Activated CD8-positive, alpha-beta memory T cell treated with anti-CD3 and anti-CD28 coated beads for 36 hours (primary cell): Measurements from ENCODE around the gene SAPCD2. TPM values are rescaled to one million over a fixed set of nuclear protein-coding genes. Genes with fewer than 3 reads are reported as not detected.
"Not testable (repeated sequence)": the region's sequence is repeated elsewhere in the genome, so short reads cannot be mapped to it uniquely, and the experiment has no call there.

Experiments
- CTCF ChIA-PET: fragments of 350-600 bp; sonication (Branson Sonifier 250); formaldehyde crosslinking; loops from one replicate; lab custom pipeline; 2021; ENCODE audit warnings: antibody characterized with exemption; lab: Charles Lee
- POLR2A ChIA-PET: fragments of 350-600 bp; sonication (Branson Sonifier 250); formaldehyde crosslinking; loops from one replicate; lab custom pipeline; 2021; ENCODE audit warnings: antibody characterized with exemption; lab: Charles Lee
- total RNA-seq, 2 experiments: library from RNA; stranded (reverse); gene quantifications; one replicate each; pipeline ENCODE4 v1.2.3, GENCODE V29; 2021

Gene SAPCD2
- total RNA-seq, 2 experiments from 2014 or later: 16.4 to 16.5 TPM

DNA sequence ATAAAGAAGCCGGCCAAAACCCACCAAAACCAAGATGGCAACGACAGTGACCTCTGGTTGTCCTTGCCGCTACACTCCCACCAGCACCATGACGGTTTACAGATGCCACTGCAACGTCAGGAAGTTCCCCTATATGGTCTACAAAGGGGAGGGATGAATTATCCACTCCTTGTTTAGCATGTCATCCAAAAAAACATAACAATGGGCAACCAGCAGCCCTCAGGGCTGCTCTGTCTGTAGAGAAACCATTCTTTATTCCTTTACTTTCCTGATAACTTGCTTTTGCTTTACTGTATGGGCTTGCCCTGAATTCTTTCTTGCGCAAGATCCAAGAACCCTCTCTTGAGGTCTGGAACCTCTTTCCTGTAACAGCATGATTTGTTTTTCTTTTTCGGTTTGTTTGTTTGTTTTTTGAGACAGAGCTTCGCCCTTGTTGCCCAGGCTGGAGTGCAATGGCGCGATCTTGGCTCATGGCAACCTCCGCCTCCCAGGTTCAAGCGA lies 5.0 kb upstream of the SAPCD2 start:
- POLR2A ChIA-PET: no interaction called here

DNA sequence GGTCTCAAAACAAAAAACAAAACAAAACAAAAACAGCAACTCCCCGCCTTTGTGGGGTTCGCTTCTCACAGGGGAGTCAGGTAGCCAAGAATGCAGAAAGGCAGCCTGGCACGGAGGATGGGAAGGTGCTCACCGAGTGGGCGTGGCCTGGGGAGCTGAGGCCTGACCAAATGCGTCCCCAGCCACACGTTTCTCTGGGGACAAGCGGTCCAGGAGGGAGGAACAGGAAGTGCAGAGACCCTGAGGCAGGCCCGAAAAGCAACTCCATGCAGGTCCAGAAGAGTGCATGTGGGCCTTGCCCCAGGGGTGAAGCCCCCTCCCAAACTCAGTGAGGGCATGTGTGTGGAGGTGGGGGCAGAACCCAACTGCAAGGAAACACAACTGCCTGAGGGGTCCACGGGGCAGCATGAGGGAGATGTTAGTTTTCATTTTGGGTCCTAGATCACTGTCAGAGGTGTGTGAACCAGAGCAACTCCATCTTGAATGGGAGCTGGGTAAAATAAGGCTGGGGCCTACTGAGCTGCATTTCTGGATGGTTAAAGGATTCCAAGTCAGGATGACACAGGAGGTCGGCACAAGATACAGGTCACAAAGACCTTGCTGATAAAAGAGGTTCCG lies 4.4 kb upstream of the SAPCD2 start:
- CTCF ChIA-PET: interaction anchor here (0.7 to 4.2 kb wide), 5 partner anchors 8 to 35 kb away, joined by 3 to 23 read pairs (median 3); no protein-coding TSS in a partner anchor
- POLR2A ChIA-PET: no interaction called here

More for the DNA sequence above, 5.0 kb upstream of the SAPCD2 start:
- CTCF ChIA-PET: interaction anchor here (0.7 to 4.2 kb wide), 3 partner anchors 9 to 14 kb away, joined by 3 to 23 read pairs (median 3); no protein-coding TSS in a partner anchor

DNA sequence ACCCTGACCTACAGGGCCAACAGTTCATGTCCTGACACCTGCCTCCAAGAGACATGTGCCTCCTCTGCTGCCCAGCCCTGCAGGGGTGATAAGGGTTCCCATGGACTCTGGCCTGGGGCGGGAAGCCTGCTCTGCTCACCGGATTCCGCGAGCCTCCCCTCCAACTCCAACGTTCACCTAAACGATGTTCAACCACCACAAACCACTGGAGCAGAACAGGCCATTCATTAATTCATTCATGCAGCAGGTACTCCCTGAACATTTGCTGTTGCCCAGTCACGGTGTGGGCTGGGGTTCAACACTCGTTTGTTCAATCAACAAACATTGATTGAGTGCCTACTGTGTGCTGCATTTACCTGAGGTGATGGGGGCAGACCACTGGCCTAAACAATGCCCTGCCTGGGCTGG lies 3.6 kb upstream of the SAPCD2 start:
- ChIA-PET CTCF (interaction anchor here (0.9 kb wide), 2 partner anchors 27 to 34 kb away, joined by 3 read pairs; no protein-coding TSS in a partner anchor), POLR2A (no interaction called here)

DNA sequence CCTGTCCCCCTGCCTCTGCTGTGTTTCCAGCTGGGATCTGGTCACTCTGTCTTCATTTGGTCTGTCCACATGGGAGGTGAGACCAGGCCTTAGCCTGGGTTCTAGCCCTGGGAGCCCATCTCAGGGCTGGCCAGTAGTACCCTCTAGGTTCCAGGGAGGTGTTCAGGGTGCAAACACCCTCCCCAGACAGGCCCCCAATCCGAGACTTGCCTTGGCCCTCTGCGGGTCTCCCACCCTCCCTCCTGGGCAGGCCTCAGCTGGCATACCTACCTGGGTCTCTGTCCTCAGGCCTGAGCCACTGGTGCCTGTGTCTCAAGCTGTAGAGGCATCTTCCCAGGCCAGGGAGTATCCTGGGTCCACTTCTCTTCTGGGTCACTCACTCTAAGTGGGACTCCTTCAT lies 925 bp upstream of the SAPCD2 start:
- POLR2A ChIA-PET: interaction anchor here (0.5 to 2.9 kb wide), 5 partner anchors 10 to 185 kb away, joined by 3 to 28 read pairs (median 3); partner anchors contain the start of gene MAN1B1
- CTCF ChIA-PET: interaction anchor here (1.1 to 9.6 kb wide), 5 partner anchors 14 to 165 kb away, joined by 3 to 120 read pairs (median 16); partner anchors contain the start of genes MAN1B1 and NPDC1

DNA sequence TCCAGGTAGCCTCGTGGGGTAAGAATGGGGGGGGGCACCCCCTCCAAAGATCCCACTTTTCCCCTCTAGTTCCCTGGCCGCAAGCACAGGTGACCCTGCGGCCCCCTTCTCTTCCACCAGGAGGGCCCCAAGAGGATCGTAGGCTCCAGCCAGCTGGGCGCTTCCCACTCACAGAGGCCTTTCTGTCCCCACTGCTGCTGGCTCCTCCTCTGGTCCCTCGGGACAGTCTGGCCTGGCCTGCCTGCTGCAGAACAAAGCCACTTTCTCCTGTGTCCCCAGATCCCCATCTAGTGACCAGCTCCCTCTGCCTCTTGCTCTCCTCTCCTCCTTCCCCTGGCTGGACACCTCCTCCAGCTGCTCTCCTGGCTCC lies 534 bp upstream of the SAPCD2 start:
- ChIA-PET POLR2A (interaction anchor here (0.5 to 2.9 kb wide), 7 partner anchors 9 to 185 kb away, joined by 3 to 28 read pairs (median 4); partner anchors contain the start of gene MAN1B1), CTCF (interaction anchor here (0.7 to 9.6 kb wide), 8 partner anchors 15 to 169 kb away, joined by 3 to 120 read pairs (median 11); partner anchors contain the start of genes MAN1B1 and NPDC1)

DNA sequence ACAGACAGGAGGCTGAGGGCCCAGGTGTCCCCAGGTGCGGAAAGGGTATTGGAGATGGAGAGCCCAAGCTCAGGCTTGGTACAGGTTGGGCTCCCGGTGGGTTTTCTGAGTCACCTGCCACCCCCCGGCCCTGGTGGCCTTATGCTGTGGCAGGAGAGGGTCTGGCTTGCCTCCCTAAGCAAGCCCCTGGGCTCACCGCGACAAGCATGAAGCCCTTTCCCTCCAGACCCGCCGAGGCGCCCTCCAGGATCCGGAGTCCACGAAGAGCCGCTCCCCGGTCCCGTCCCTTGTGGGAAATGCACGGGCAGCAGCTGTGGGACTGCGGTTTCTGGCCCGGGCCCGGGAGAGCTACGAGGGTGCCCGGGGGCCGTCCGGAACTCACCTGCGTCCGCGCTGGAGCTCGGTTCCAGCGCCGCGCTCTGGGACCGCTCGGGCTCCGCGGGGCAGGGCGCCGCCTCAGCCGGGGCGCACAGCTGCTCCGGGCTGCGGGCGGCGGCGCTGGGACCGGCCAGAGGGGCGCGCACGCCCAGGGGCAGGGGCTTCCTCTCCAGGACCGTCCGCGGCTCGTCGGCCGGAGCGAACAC lies 757 bp downstream of the SAPCD2 start:
- ChIA-PET POLR2A (interaction anchor here (0.7 to 2.9 kb wide), 4 partner anchors 16 to 292 kb away, joined by 4 to 28 read pairs (median 6); partner anchors contain the start of gene MAN1B1), CTCF (interaction anchor here (0.7 to 9.6 kb wide), 14 partner anchors 10 to 353 kb away, joined by 3 to 120 read pairs (median 4); partner anchors contain the start of genes C8G, EXD3, FUT7 and MAN1B1)

DNA sequence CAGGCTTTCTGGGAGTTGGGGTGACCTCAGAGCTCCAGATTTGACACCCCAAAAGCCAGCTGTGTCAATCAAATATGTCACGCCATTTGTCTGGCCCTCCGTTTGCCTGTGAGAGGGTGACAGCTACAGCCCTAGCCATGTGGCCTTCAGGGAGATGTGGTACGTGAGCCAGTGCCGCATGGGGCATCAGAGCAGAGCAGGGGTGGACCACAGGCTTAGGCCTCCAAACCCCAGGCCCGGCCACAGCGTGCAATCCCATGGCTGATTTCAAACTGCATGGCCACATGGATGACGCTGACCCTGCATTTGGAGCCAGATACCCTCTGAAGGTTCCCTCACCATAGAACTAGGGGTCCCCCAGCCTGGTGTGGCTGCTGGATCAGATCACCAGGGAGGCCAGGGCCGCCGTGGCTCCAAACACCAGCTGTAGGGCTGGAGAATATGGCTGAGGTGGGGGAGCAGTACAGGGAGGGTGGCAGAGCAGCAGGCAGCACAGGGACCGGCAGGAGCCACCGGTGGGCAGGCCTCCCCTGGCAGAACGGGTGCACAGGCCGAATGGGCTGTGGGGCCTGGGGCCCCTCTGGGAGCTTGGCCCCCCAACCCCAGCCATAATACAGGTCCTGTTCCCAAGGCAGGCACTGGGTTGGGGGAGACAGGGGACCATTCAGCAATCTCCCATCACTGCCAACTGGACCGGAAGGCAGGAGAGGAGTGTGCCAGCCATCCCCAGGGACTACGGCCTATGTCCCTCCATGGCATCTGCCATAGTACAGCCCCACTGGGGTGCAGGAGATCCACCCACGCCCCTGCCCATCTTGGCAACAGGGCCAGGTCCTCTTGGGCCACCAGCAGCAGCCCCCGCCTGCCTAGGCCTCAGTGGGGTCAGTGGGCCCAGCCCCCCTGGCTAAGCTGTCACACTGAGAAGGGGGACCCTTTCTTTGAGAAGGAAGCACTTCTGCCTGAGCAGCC lies 1.5 kb downstream of the SAPCD2 start:
- ChIA-PET CTCF (interaction anchor here (0.7 to 9.6 kb wide), 23 partner anchors 8 to 354 kb away, joined by 3 to 120 read pairs (median 4); partner anchors contain the start of genes C8G, EXD3, FUT7 and MAN1B1), POLR2A (interaction anchor here (1.2 to 2.9 kb wide), 2 partner anchors 17 to 27 kb away, joined by 4 to 28 read pairs; partner anchors contain the start of gene MAN1B1)

DNA sequence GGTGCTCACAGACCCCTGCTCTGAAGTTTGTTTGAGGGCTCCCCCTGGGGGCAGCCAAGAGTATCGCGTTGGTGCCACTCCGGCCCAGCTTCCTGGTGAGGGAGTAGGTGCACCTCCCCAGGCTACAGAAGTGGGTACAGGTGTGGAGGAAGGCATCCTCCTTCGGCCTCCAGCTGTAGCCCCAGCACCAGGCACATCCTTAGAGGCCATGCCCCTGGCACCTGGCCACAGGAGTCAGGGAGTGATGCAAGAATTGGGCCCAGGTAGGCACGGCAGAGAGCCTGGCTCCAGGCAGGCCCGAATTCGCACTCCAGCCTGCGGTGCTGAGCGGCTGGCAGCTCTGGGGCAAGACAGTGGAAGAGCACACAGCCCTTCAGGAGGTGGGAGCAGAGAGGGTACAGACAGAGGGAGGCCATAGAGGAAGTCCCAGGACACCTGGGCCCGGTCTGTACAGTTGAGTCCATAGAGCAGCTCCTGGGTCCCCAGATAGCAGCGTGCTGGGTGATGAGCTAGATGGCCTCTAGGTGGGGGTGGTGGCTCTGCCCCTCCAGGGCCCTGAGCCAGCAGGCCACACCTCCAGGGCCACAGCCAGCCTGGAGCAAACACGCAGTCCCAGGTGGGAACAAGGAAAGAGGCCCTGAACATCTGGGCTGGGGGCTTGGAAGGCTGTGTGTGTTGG lies 2.4 kb downstream of the SAPCD2 start:
- ChIA-PET POLR2A (interaction anchor here (0.6 to 1.4 kb wide), 5 partner anchors 21 to 76 kb away, joined by 3 to 13 read pairs (median 7); partner anchors contain the start of genes NPDC1 and PAXX), CTCF (interaction anchor here (0.6 to 9.6 kb wide), 25 partner anchors 9 to 1237 kb away, joined by 3 to 120 read pairs (median 5); partner anchors contain the start of genes ABCA2, EXD3, FUT7 and MAN1B1)

DNA sequence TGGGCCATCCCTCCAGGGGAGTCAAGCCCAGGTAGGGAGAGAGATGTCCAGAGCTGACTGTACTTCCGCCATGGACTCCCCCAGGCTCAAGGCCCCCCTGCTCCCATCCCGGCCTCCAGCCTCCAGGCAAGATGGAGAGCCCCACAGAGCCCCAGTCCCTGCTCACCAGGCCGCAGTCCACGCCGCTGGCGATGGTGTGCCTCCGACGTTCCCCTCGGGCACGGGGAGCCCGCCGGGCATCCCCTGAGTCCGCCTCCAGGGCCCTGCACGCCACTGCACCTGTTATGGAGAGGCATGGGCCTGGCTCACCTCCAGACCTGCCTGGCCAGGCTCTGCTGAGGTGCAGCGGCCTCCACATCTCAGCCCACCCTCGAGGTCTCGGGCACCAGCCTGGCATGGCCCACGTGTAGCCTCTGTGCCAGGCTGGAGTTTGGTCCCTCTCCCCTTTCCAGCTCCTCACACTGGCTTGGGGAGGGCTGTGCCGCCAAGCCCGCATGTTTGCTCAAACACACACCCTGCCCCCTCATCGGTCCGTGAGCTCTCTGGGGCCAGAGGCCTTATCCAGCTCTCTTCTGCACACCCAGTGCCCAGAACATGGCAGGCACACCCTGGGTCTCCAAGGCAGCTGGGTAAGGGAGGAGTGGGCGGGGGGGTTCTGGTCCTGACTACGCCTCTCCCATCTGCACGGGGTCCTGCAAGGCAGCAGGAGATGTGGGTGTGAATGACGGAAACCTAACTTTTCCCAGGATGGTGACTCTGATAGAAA lies 4.1 kb downstream of the SAPCD2 start:
- ChIA-PET CTCF (interaction anchor here (1.1 to 9.6 kb wide), 11 partner anchors 10 to 66 kb away, joined by 3 to 120 read pairs (median 17); partner anchors contain the start of genes ABCA2, FUT7, MAN1B1 and NPDC1), POLR2A (no interaction called here)

DNA sequence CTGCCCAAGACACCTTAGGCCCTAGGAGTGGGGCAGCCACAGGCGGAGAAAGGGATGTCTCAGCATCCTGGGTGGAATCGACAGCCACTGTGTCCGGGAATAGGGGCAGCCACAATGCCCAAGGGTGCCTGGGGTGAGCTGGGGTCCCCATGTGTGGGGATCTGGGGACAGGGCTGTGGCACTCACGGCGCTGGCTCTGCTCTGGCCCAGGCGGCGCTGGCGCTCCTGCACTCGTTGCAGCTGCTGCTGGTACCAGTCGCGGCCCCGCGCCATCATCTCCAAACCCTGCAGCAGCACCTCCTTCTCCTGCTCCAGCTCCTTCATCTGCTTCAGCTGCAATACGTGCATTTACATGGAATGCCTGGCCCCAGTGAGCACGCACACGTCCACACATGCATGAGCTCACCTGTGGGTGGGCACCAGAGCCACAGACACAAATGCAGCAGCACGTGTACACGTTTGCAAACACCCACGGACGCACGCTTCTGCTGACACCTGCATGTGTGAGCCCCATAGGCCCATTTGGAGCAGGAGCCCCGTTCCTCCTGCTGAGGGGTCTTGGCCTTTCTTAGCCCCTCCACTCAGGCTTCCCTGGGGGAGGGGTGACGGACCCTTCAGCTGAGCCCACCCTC lies 4.9 kb downstream of the SAPCD2 start:
- CTCF ChIA-PET: interaction anchor here (1.2 to 9.6 kb wide), 8 partner anchors 10 to 36 kb away, joined by 3 to 120 read pairs (median 17); partner anchors contain the start of genes ABCA2, FUT7, MAN1B1 and NPDC1
- POLR2A ChIA-PET: no interaction called here

DNA sequence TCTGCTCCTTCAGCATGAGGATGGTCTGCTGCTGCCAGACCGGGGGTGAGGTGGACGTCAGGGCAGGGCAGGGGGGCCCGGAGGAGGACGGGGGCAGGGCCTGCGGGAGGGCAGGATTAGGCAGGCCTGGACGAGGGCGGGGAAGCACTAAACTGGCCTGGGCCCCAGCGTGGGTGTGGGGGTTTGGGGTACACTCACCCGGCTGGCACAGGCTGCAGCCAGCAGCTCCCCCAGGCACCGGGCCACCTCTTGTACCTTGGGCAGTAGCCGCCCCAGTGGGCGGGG lies 5.5 kb downstream of the SAPCD2 start:
- ChIA-PET CTCF (interaction anchor here (1.2 to 9.6 kb wide), 7 partner anchors 8 to 299 kb away, joined by 3 to 120 read pairs (median 8); partner anchors contain the start of genes MAN1B1, NPDC1 and UAP1L1), POLR2A (interaction anchor here (1.2 kb wide), 1 partner anchor 30 kb away, joined by 3 read pairs; no protein-coding TSS in a partner anchor)

DNA sequence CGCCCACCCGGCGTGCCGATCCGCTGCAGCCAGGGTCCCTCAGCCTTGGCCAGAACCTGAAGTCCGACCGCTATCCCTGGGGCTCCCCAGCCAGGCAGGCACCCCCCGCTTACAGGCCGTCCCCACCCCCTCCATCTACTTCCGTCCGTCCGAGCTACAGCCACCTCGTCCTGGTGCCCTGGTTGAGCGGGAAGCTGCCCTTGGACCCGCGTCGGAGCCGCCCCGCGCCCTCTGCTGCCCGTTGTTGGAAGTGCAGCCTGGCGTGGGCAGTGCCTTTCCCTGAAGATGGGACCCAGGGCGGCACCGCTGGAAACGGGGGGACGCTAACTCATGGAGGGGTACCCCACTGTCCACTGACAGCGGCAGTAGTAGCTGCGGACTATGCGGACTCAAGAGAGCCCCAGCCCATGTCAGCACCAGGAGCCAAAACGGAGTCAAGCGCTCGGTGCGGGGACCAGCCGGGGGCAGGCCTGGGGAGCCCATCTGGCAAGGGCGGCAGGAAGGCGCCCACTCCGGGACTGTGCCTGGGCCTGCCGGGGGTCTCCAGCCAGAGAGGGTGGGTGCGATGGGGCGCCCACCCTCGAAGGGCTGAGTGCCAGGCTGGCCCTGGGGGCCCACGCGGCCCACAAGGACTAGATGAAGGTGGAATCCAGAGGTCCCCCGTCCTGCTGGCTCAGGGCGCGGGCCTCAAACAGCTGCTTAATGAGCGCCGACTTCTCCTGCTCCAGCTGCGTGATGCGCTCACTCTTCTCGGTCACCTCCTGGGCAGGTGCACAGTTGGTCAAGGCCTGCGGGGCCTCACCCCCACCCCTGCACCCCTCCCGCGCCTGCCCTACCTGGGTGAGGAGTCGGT lies 6.1 kb downstream of the SAPCD2 start:
- ChIA-PET CTCF (interaction anchor here (0.6 to 9.6 kb wide), 18 partner anchors 9 to 313 kb away, joined by 3 to 120 read pairs (median 5); partner anchors contain the start of genes ABCA2, MAN1B1, NPDC1 and UAP1L1), POLR2A (interaction anchor here (1.2 kb wide), 1 partner anchor 29 kb away, joined by 3 read pairs; no protein-coding TSS in a partner anchor)

DNA sequence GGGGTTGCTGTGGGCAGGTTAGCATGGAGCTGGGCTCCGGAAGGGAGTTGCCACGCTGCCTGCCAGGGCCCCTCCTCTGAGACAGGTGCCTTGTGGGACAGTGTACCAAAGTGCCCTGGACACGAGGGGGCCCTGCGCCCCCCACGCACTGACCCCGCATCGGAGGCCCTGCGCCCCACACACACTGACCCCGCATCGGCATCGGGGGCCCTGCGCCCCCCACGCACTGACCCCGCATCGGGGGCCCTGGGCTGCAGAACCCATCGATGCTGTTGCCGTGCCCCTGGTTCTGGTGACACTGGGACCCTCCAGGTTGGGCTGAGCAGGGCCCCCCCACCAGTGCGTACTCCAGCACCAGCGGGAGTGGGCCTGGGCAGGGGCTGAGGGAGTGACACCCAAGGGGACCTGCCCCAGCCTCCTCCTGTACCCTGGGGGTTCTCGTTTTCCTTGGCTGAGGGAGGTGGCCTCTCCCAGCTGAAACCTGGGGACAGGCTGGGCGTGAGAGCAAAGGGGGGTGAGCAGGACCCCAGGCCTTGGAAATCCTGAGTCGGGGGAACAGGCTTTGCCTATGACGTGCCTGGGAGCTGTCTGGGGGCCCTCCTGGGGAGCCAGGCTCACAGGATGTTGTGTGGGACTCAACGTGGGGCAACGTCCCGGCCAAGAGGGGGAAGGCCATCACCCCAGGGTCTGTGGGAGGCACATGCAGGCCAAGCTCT lies 6.9 kb downstream of the SAPCD2 start:
- ChIA-PET CTCF (interaction anchor here (0.6 to 9.6 kb wide), 16 partner anchors 8 to 297 kb away, joined by 3 to 120 read pairs (median 5); partner anchors contain the start of genes ABCA2, MAN1B1 and NPDC1), POLR2A (interaction anchor here (1.2 kb wide), 1 partner anchor 28 kb away, joined by 3 read pairs; no protein-coding TSS in a partner anchor)

DNA sequence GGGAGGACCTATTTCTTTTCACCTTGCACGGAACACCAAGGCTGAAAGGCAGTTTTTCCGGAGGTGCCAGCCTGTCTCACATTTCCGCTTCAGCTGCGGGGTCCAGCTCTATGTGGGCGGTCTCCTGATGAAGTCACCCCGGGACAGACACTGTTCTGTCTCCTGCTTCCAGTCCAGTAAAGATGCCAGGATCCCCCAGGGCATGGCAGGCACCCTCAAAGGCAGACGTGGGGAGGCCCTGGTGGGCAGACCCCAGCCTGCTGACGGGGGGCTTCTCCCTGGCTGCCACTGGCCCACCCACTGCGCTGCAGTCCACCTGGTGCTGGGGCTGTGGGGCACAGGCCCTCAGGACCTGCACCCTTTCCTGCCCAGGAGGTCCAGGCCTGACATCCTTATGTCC lies 7.6 kb downstream of the SAPCD2 start:
- POLR2A ChIA-PET: not testable (repeated sequence)
- CTCF ChIA-PET: interaction anchor here (1.9 to 9.6 kb wide), 4 partner anchors 15 to 34 kb away, joined by 5 to 120 read pairs (median 42); partner anchors contain the start of genes ABCA2, MAN1B1 and NPDC1
